Loucy (cell line): Measurements from ENCODE around the gene TSR1.

ENCODE experiments used
- H2AFZ ChIP-seq: fragments of 200-600 bp; sonication (generic); 2 replicates; pipeline ENCODE4 v1.6.0; 2016; ENCODE audit warnings: antibody characterized with exemption, mild to moderate bottlenecking, low read length, moderate library complexity
- H3F3A ChIP-seq: fragments of 200-600 bp; 2 replicates; pipeline ENCODE4 v1.6.0; 2016; ENCODE audit warnings: antibody characterized with exemption, low read depth, mild to moderate bottlenecking
- H3K27me3 ChIP-seq: fragments of 200-600 bp; sonication (generic); 2 replicates; pipeline ENCODE4 v1.6.1; 2014; ENCODE audit warnings: low read length, mild to moderate bottlenecking; ENCODE audit not compliant: insufficient read depth, poor library complexity, severe bottlenecking
- H3K36me3 ChIP-seq: fragments of 200-600 bp; sonication (generic); 2 replicates; pipeline ENCODE4 v1.6.1; 2016; ENCODE audit warnings: low read length; ENCODE audit not compliant: insufficient read depth
- H3K4me1 ChIP-seq: fragments of 200-600 bp; sonication (generic); 2 replicates; pipeline ENCODE4 v1.5.1; 2014; ENCODE audit warnings: low read length, mild to moderate bottlenecking; ENCODE audit not compliant: insufficient read depth, poor library complexity, severe bottlenecking
- H3K4me2 ChIP-seq: fragments of 200-600 bp; sonication (generic); 2 replicates; pipeline ENCODE4 v1.6.0; 2014; ENCODE audit warnings: antibody characterized with exemption, low read length, low read depth, mild to moderate bottlenecking; ENCODE audit not compliant: poor library complexity, severe bottlenecking
- H3K4me3 ChIP-seq: fragments of 200-600 bp; sonication (generic); 2 replicates; pipeline ENCODE4 v1.5.1; 2014; ENCODE audit warnings: low read length, mild to moderate bottlenecking, mixed read lengths; ENCODE audit not compliant: poor library complexity, severe bottlenecking
- H3K79me2 ChIP-seq: fragments of 200-600 bp; sonication (generic); 2 replicates; pipeline ENCODE4 v1.6.1; 2014; ENCODE audit warnings: low read length; ENCODE audit not compliant: insufficient read depth
- H3K9ac ChIP-seq: fragments of 200-600 bp; sonication (generic); 2 replicates; pipeline ENCODE4 v1.6.0; 2014; ENCODE audit warnings: mild to moderate bottlenecking, low read depth, low read length, moderate library complexity; ENCODE audit not compliant: poor library complexity, severe bottlenecking
- H3K9me2 ChIP-seq: fragments of 200-600 bp; sonication (generic); replicated peaks from 2 replicates; pipeline ENCODE4 v1.6.1; 2016; ENCODE audit warnings: low read depth, low read length, mixed read lengths
- H3K9me3 ChIP-seq: fragments of 200-600 bp; sonication (generic); 2 replicates; pipeline ENCODE4 v1.6.1; 2014; ENCODE audit warnings: mild to moderate bottlenecking, antibody characterized with exemption, low read length, low read depth; ENCODE audit not compliant: insufficient read depth
- H4K20me1 ChIP-seq: fragments of 200-600 bp; sonication (generic); 2 replicates; pipeline ENCODE4 v1.6.0; 2014; ENCODE audit warnings: antibody characterized with exemption, low read length, mild to moderate bottlenecking; ENCODE audit not compliant: insufficient read depth, poor library complexity, severe bottlenecking
- CTCF ChIP-seq: fragments of 200-600 bp; sonication (generic); conservative IDR thresholded peaks from 2 replicates; pipeline ENCODE4 v1.5.1; 2014; ENCODE audit warnings: mild to moderate bottlenecking, antibody characterized with exemption, low read length
- EZH2phosphoT487 ChIP-seq: fragments of 200-600 bp; IDR thresholded peaks from 2 replicates; pipeline ENCODE4 v1.6.1; 2018; ENCODE audit warnings: antibody characterized with exemption, mild to moderate bottlenecking, moderate library complexity, borderline replicate concordance

TSR1 gene

DNA sequence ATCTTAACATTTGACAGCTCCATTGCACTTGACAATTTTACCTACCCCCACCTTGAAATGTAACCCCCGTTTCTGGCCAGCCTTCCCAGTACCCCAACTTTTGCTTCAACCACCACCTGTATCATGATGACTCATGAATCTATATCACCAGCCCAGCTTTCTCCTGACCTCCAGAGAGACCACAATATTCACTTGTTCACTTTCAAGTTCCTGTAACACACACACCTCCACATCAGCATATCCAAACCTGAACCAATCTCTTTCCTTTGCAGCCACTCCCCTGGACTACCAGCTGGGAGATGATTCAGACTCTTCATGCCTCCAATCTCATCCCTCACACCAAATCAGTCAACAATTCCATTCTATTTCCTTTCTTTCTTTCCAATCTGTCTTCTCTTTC, 40.7 kb downstream of the TSR1 start:
- peaks cover 71% of the 10 kb centered on the region for H3K79me2 ChIP-seq
- peaks cover 35% of the 10 kb centered on the region for H3K4me1 ChIP-seq
- no peaks in the 10 kb centered on the region for H3K9me2 ChIP-seq
- H3K36me3 ChIP-seq, result peaks cover 35% of the 10 kb centered on the region; the same call in 1 of the 2 replicates
- H3K4me2 ChIP-seq, result peak overlapping the region; percentile 40
- no peak overlapping the region for H3K9ac ChIP-seq
- H3K9me3 ChIP-seq, result no peaks in the 10 kb centered on the region
- H4K20me1 ChIP-seq, result peaks cover 12% of the 10 kb centered on the region
- no peak for TF ChIP-seq EZH2phosphoT487
- no peak for TF ChIP-seq CTCF
- H2AFZ ChIP-seq, result no peak overlapping the region
- H3F3A ChIP-seq, result 0 out of 2 replicates have a peak, but pooled peaks cover 4% of the 10 kb centered on the region
- no peak overlapping the region for H3K4me3 ChIP-seq
- no peaks in the 10 kb centered on the region for H3K27me3 ChIP-seq

- no peak overlapping the region for H3K4me3 ChIP-seq
- H3K9ac ChIP-seq, result no peak overlapping the region
- peaks cover 52% of the 10 kb centered on the region; the same call in 1 of the 2 replicates for H3K36me3 ChIP-seq
- TF ChIP-seq EZH2phosphoT487, result no peak
- no peak for TF ChIP-seq CTCF
- H3K79me2 ChIP-seq, result peaks cover 40% of the 10 kb centered on the region
- H3K4me2 ChIP-seq, result no peak overlapping the region
- H3K4me1 ChIP-seq, result peaks cover 22% of the 10 kb centered on the region
- H3K9me3 ChIP-seq, result no peaks in the 10 kb centered on the region
- H3K9me2 ChIP-seq, result no peaks in the 10 kb centered on the region
- H2AFZ ChIP-seq, result no peak overlapping the region
- H3F3A ChIP-seq, result 0 out of 2 replicates have a peak, but pooled peaks cover 4% of the 10 kb centered on the region
- H4K20me1 ChIP-seq, result peaks cover 9% of the 10 kb centered on the region
- H3K27me3 ChIP-seq, result no peaks in the 10 kb centered on the region
Observed at GRCh38 chr17:2292100-2292499, 44.2 kb downstream of the TSR1 start.

DNA sequence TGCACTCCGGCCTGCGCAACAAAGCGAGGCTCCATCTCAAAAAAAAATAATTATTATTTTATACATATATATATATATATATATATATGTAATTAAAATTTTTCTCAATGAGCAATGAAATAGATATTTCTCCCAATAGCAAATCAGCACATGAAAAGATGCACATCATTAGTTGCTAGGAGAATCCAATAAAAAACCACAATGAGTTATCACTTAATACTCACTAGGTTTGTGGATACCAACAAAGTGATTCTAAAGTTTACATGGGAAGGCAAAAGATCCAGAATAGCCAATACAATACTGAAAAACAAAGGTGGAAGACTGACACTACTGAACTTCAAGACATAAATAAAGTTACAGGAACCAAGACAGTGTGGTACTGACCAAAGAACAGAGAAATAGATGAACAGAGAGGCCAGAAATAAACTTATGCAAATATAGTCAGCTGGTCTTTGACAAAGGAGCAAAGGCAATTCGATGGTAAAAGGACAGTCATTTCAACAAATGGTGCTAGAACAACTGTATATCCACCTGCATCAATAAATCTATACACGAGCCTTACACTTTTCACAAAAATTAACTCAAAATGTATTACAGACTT, 46.3 kb downstream of the TSR1 start:
- Histone ChIP-seq H3K27me3 (no peaks in the 10 kb centered on the region), H4K20me1 (peaks cover under 1% of the 10 kb centered on the region), H3F3A (0 out of 2 replicates have a peak, but pooled peaks cover 4% of the 10 kb centered on the region), H3K9ac (no peak overlapping the region), H2AFZ (no peak overlapping the region), H3K36me3 (peaks cover 56% of the 10 kb centered on the region; the same call in 1 of the 2 replicates), H3K79me2 (peaks cover 19% of the 10 kb centered on the region; the same call in 1 of the 2 replicates), H3K4me1 (peaks cover 4% of the 10 kb centered on the region), H3K9me3 (no peaks in the 10 kb centered on the region), H3K4me3 (no peak overlapping the region), H3K9me2 (no peaks in the 10 kb centered on the region), H3K4me2 (no peak overlapping the region)
- no peak for TF ChIP-seq EZH2phosphoT487

GRCh38 chr17:2283302-2283701, 53.0 kb downstream of the TSR1 start:
- H3K36me3 ChIP-seq, result peaks cover 73% of the 10 kb centered on the region; the same call in 1 of the 2 replicates
- no peaks in the 10 kb centered on the region for H3K9me2 ChIP-seq
- no peak overlapping the region for H3K4me3 ChIP-seq
- H3K4me2 ChIP-seq, result no peak overlapping the region
- H3K9me3 ChIP-seq, result no peaks in the 10 kb centered on the region
- H3K79me2 ChIP-seq, result no peaks in the 10 kb centered on the region; the same call in 1 of the 2 replicates
- no peak overlapping the region for H2AFZ ChIP-seq
- no peak for TF ChIP-seq CTCF
- TF ChIP-seq EZH2phosphoT487, result no peak
- H3K4me1 ChIP-seq, result peaks cover 15% of the 10 kb centered on the region
- H3K27me3 ChIP-seq, result no peaks in the 10 kb centered on the region
- H4K20me1 ChIP-seq, result no peaks in the 10 kb centered on the region
- no peak overlapping the region for H3K9ac ChIP-seq
- no peaks in the 10 kb centered on the region for H3F3A ChIP-seq
